B cell (primary cell): ENCODE data around the gene SHB.

Experiments used
- EZH2 ChIP-seq: IDR thresholded peaks from 2 replicates; pipeline ENCODE4 v1.6.1; 2012; ENCODE audit warnings: borderline replicate concordance, low read depth, mild to moderate bottlenecking, moderate library complexity, low read length; ENCODE audit not compliant: insufficient read depth, poor library complexity, severe bottlenecking
- TF ChIP-seq, protein P1 (sequence below): fragments of 200-600 bp; IDR thresholded peaks from one replicate; pipeline ENCODE4 v1.8.0; 2022; ENCODE audit warnings: antibody characterized with exemption, mild to moderate bottlenecking

DNA sequence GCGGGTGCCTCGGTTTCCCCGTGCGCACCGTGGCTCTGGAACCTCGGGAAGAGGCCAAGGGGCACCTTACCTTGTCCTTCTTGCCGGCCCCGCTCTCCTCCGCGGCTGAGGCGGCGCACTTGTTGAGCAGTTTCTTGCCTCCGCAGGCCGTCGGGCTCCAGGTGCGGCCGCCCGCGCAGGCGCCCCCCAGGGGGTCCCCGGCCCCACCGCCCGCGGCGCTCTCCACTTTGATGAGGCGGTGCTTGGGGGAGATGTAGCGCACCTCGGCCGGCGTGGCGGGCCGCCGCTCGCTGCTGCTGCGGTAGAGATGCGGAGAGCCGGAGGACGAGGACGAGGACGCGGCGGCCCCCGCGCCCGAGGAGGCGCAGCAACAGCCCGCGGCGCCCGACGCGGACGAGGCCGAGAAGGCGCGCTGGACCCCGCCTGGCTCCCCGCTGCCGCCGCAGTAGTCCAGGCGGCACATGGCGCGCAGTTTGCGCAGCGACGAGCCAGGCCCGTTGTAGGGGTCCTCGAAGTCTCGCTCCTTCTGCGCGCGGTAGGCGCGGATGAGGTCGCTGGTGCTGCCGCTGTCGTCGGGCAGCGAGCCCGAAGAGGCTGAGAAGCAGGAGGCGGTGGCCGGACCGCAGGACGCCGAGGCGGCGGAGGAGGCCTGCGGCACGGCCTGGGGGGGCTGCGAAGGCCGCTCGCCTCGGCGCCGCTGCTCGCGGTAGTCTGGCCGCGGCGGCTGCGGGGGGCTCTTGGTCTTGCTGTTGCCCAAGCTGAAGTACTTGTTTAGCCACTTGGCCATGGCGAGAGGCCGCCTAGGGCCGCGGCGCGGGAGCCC, 957 bp downstream of the SHB start:
- TF ChIP-seq, protein P1, sequence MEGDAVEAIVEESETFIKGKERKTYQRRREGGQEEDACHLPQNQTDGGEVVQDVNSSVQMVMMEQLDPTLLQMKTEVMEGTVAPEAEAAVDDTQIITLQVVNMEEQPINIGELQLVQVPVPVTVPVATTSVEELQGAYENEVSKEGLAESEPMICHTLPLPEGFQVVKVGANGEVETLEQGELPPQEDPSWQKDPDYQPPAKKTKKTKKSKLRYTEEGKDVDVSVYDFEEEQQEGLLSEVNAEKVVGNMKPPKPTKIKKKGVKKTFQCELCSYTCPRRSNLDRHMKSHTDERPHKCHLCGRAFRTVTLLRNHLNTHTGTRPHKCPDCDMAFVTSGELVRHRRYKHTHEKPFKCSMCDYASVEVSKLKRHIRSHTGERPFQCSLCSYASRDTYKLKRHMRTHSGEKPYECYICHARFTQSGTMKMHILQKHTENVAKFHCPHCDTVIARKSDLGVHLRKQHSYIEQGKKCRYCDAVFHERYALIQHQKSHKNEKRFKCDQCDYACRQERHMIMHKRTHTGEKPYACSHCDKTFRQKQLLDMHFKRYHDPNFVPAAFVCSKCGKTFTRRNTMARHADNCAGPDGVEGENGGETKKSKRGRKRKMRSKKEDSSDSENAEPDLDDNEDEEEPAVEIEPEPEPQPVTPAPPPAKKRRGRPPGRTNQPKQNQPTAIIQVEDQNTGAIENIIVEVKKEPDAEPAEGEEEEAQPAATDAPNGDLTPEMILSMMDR = no peak
- no peak for TF ChIP-seq EZH2
